Measurements from ENCODE around the gene COPZ1. TPM values are rescaled to one million over a fixed set of nuclear protein-coding genes. Genes with fewer than 3 reads are reported as not detected.

COPZ1 gene
- total and polyA plus RNA-seq, 9 of the 15 experiments (the other 6 are each of a cell fraction or from before 2014, with no cell fraction given): 137 to 487 (median 233) TPM

DNA sequence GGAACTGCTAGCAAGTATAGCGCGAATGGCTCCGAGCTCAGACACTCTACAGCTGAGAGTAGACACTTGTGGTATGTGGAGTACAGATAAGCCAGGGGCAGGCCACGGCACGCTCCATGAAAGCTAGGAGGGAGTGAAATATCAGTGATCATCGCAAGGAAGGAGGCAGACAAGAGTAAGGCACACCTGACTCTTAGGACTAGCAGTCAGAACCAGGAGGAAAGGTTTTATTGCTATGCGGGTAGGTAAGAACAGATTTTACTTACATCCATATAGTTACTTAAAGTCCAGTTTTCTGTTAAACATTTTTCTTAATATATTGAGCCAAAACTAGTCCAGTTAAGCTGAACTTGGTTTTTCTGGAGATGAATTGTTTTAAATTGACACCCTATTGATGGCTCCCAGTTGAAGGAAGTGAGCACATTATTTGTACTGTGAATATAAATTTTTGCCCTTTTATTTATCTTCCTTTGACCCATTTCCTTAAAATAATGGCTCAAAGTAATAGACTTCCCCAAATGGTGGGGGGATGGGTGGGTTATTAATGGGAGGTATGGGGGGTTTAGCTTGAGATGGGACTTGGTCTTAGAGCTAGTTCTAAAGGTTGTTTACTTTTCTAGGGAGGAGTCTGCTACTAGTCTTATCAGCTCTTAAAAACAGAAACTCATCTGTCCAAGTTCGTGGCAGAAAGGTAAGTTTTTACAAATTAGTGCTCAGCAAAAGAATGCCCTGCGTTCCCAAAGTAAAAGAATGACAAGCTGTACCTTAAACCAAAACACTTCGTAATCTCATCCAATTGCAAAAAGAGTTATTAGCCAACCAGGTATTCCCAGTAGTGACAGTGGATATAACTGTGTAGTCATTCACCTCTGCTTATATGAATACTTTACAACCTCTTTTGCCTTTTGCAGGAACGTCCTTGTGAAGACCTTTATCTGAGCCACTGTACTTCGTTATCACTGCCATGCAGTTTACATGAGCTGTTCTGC lies 38.6 kb upstream of the COPZ1 start (continued):
- TF ChIP-seq, protein P1, sequence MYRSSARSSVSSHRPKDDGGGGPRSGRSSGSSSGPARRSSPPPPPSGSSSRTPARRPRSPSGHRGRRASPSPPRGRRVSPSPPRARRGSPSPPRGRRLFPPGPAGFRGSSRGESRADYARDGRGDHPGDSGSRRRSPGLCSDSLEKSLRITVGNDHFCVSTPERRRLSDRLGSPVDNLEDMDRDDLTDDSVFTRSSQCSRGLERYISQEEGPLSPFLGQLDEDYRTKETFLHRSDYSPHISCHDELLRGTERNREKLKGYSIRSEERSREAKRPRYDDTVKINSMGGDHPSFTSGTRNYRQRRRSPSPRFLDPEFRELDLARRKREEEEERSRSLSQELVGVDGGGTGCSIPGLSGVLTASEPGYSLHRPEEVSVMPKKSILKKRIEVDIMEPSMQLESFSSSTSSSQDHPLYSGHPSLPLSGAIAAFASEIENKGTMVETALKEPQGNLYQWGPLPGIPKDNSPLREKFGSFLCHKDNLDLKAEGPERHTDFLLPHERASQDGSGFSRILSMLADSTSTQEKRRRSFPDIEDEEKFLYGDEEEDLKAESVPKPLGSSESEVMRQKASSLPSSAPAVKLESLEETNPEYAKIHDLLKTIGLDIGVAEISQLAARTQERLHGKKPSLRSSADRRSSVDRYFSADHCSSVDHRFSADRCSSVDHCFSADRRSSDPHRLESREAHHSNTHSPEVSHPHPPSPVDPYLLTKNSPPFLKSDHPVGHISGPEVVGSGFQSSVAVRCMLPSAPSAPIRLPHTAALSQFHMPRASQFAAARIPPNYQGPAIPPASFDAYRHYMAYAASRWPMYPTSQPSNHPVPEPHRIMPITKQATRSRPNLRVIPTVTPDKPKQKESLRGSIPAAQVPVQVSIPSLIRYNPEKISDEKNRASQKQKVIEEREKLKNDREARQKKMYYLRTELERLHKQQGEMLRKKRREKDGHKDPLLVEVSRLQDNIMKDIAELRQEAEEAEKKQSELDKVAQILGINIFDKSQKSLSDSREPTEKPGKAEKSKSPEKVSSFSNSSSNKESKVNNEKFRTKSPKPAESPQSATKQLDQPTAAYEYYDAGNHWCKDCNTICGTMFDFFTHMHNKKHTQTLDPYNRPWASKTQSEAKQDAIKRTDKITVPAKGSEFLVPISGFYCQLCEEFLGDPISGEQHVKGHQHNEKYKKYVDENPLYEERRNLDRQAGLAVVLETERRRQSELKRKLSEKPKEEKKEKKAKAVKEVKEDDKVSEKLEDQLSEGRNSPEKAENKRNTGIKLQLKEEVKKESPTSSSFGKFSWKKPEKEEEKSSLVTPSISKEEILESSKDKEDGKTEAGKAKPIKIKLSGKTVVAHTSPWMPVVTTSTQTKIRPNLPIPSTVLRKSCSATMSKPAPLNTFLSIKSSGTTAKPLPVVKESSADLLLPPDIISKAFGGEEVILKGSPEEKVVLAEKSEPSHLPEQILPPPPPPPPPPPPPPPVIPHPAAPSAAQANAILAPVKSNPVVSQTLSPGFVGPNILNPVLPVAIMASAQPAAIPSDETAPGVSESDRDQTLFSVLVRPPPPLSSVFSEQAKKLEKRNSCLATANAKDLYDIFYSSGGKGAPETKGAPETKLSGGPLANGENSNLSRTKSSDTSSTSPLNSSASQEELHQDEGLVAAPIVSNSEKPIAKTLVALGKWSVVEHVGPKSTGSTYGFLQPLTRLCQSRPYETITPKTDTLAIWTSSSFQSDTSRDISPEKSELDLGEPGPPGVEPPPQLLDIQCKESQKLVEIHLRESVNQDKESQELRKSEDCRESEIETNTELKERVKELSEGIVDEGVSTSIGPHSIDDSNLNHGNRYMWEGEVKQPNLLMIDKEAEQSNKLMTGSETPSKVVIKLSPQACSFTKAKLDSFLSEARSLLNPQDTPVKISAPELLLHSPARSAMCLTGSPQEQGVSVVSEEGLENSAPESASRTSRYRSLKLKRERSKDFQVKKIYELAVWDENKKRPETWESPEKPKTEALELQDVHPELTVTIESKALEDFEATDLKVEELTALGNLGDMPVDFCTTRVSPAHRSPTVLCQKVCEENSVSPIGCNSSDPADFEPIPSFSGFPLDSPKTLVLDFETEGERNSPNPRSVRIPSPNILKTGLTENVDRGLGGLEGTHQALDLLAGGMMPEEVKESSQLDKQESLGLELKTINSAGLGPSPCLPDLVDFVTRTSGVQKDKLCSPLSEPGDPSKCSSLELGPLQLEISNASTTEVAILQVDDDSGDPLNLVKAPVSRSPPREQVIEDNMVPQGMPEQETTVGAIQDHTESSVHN (IDR thresholded peaks at IDR 0.05; ENCODE audit: borderline replicate concordance in 1 of 2, low read depth in 1 of 2): peak in 1 of 2 experiments; percentile 65; a peak in 1 of 4 replicates
- TF ChIP-seq RB1 (IDR thresholded peaks at IDR 0.05; ENCODE audit: low read depth): no peak
- TF ChIP-seq, protein P2, sequence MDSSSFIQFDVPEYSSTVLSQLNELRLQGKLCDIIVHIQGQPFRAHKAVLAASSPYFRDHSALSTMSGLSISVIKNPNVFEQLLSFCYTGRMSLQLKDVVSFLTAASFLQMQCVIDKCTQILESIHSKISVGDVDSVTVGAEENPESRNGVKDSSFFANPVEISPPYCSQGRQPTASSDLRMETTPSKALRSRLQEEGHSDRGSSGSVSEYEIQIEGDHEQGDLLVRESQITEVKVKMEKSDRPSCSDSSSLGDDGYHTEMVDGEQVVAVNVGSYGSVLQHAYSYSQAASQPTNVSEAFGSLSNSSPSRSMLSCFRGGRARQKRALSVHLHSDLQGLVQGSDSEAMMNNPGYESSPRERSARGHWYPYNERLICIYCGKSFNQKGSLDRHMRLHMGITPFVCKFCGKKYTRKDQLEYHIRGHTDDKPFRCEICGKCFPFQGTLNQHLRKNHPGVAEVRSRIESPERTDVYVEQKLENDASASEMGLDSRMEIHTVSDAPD (CRISPR knock-in tag; IDR thresholded peaks at IDR 0.05): no peak
- TF ChIP-seq GTF2E2 (tag; IDR thresholded peaks at IDR 0.05): no peak
- TF ChIP-seq PRPF4 (IDR thresholded peaks at IDR 0.05; ENCODE audit: insufficient read depth, low read depth, low read length, poor library complexity, severe bottlenecking): no peak
- TF ChIP-seq YY1 (IDR thresholded peaks at IDR 0.05; ENCODE audit: borderline replicate concordance in 1 of 3, control insufficient read depth in 1 of 3, extremely low read depth in 1 of 3, insufficient read depth in 3 of 3, insufficient read length in 1 of 3, insufficient replicate concordance in 2 of 3, low read depth in 1 of 3, low read length in 2 of 3): peak in 1 of 3 experiments; percentile 56
- 0 out of 2 replicates have a peak, but pooled peaks have one; percentile 27 for TF ChIP-seq ZNF696 (CRISPR knock-in tag; conservative IDR thresholded peaks at IDR 0.05)
- no peak for TF ChIP-seq ZNF589 (CRISPR knock-in tag; IDR thresholded peaks at IDR 0.05; ENCODE audit: low read depth)
- TF ChIP-seq, protein P3, sequence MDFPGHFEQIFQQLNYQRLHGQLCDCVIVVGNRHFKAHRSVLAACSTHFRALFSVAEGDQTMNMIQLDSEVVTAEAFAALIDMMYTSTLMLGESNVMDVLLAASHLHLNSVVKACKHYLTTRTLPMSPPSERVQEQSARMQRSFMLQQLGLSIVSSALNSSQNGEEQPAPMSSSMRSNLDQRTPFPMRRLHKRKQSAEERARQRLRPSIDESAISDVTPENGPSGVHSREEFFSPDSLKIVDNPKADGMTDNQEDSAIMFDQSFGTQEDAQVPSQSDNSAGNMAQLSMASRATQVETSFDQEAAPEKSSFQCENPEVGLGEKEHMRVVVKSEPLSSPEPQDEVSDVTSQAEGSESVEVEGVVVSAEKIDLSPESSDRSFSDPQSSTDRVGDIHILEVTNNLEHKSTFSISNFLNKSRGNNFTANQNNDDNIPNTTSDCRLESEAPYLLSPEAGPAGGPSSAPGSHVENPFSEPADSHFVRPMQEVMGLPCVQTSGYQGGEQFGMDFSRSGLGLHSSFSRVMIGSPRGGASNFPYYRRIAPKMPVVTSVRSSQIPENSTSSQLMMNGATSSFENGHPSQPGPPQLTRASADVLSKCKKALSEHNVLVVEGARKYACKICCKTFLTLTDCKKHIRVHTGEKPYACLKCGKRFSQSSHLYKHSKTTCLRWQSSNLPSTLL (IDR thresholded peaks at IDR 0.05): no peak
- no peak for TF ChIP-seq ZZZ3 (IDR thresholded peaks at IDR 0.05)
- TF ChIP-seq DMBX1 (CRISPR knock-in tag; IDR thresholded peaks at IDR 0.05; ENCODE audit: borderline replicate concordance): no peak
- TF ChIP-seq SMARCA4 (IDR thresholded peaks at IDR 0.05): peak; percentile 70
